Fibroblast of skin of scalp (primary cell): ENCODE data around the gene PIK3R6.
"Not testable (repeated sequence)": the region's sequence is repeated elsewhere in the genome, so short reads cannot be mapped to it uniquely, and the experiment has no call there.

Experiments
- DNase-seq: peaks from one replicate; pipeline ENCODE4 v3.0.0-alpha.2; 2013

PIK3R6 gene

DNA sequence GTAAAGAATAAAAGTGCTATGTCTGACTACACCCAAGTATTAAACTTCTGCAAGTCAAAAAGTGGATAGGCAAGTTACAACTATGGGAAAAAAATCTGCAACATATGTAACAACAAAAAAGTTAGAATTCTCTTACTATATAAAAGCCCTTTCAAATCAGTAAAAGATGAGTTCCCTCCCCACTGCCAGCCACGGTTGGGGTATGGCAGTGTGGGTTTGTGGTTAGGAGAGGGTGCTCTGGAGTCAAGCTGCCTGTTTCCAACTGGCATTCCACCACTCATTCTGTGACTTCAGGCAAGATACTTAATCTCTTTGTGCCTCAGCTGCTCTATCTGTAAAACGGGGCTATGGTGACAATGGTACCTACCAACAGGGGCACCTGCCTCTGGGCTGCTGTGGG lies 41.7 kb downstream of the PIK3R6 start:
- DNase-seq, result no peak

DNA sequence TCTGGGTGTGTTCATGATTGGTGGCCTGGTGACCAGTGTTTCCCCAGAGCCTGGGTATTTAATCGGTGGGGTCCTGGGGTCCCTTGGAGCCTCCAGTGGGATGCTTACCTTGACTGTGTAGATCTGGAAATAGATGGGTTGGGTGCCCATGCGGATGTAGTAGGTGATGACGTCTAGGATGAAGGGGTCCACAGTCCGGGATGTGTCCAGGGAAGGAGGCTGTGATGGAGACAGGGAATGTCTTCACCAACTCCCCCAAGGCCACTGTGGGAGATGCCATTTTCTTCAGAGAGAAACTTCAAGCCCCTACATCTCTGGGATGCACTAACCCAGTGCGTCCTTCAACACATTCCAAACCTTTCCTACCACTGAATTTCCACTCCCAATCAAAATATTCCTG lies 44.2 kb downstream of the PIK3R6 start:
- no peak for DNase-seq

DNA sequence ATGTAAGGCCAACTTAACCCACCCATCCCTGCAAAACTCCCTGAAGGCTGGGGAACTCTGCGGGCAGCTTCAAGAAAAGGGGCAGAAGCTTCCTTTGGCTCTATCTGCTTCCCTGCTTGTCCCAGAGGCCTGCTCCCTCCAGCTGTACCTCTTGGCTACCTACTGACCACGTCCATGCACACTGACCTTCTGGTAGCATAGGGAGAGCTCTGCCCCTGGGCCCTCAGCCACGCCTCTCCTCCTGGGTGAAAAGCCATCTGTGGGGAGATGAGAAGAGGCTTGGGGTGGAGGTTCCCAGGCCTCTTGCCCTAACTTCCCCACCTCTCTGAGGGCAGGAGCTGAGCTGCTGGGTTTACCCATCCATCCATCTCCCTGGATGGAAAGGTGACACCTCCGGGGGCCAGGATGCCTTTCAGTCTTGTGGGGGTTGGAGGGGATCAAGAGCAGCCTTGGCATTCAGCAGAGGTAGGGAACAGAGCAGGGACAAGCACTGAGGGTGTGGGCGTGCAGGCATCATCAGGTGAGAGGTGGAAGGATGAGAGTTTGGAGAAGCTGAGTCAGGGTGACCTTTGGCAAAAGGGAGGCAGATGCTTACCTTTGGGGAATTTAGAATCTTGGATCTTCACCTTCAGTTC lies 45.0 kb downstream of the PIK3R6 start:
- DNase-seq, result no peak

DNA sequence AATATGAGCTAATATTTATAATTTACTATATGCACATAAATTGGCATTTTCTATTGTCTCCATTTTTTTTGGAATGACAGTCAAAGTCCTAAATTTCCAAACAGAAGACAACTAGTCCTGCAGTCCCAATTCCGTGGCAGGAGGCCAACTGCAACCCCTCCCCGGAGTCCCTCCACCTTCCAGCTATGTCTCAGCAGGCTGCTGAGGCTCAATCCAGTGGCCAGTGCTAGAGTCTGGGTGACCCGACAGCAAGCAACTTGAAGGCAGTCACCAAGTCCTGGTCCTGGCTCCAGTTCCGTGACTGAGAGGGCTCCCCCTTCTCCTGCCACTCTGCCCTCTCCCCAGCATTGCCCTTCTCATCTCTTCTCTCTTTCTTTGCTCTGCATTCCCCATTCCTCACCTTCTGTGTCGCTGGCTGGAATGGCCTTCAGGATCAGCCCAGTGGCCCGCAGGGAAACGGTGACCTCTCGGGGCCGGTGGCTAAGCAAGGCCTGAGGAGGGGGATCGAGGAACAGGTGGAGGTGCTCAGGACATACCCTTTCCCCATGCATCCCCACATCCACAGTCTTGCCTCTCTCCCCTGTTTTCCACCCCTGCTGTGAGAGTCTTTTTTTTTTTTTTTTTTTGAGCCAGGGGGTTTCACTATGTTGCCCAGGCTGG lies 45.9 kb downstream of the PIK3R6 start:
- no peak for DNase-seq

DNA sequence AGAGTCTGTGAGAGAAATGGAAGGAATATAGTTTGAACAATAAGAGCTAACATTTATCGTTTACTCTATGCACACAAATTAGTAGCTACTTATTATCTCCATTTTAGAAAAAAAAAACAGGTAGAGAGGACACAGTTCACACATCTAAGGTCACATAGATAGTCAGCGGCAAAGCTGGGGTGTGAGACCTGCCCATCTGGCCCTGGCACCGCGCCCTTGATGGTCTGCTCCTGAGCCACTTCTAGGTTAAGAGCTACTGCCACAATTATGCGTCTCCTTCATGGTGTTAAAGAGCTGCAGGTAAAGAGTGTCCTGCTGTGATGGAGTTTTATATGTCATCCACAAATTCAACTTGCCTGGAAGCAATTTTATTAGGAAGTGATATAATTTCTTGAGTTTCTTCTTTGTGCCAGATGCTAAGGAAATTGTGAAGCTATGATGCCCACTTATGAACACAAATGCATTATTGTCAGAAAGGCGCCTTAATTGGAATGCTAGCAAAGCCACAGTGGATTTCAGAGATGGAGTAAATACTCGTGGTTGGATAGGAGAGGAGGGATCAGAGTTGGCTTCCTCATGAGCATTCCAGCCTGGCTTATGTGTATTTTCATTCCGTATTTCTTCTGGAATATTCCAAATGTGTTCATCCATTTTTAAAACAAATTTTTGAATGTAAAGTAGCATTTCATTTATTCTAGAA lies 47.0 kb downstream of the PIK3R6 start:
- DNase-seq, result no peak

DNA sequence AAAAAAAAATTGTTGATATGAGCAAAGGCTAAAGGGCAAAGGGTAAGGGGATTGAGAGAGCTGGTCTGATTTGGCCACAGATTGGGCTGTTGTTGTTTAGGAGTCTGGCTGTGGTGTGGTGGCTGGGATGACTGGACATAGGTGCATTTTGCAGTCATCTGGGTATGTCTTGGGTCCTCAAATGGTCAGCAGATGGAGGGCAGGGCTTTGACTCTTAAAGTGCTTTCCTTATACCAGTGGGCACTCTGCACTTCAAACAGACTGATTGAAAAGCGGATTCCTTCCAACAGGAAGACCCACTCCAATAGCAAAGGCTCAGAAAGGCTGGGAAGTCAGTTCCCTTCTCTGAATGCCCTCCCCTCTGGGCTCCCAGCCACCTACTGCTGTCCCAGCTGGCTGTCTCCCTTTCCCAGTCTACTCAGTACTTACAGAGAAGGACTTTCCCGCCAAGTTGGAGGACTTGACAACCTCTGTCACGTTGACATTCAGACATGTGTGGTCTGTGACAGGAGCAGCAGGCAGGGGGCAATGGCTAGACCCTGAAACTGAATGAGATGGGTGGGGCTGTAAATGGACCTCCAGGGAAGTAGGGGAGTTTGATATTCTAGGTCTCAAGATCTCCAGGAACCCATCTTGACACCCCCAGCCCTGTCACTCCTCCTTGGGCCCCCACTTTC lies 48.7 kb downstream of the PIK3R6 start:
- no peak for DNase-seq

DNA sequence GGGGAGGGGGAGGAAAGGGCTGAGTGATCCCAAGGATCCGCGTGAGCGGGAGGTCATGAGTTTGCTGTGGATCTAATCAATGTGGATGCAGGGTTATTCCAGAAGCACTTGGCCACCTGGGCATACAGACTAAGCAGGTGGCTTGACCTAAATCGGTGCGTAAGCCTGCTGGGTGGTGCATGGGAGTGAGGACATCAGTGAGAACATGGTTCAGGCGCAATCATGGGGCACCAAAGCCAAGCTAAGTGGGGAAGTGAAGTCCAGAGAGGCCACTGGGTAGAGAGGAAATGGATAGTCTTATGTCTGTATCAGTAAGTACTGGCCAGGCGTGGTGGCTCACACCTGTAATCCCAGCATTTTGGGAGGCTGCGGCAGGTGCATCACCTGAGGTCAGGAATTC lies 49.4 kb downstream of the PIK3R6 start:
- no peak for DNase-seq

DNA sequence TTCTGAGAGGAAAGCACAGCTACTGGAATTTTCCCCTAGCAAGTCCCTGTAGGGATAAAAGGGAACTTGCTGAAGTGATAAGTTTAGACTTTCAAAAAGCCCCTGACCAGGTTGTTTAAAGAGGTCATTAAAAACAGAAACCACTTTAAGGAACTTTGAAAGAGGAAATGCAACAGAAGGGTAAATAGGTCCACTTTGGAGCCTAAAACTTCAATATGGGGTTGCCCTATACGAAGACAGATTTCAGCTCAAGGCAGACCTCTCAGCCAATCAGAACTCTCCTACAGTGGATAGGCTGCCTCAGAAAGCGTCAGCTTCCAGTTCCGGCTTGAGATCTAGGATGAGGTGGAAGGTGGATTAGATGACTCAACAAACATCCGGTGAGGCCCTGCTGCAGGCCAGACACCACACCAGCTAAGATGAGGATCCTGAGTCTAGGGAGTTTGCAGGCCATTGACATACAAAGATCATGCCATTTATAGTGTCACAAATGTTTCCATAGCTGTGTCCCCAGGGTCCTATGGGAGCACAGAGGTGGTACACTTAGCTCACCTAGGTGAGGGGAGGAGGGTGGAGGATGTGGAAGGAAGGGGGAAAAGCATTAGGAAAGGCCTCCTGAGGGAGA lies 60.4 kb downstream of the PIK3R6 start:
- DNase-seq, result no peak

DNA sequence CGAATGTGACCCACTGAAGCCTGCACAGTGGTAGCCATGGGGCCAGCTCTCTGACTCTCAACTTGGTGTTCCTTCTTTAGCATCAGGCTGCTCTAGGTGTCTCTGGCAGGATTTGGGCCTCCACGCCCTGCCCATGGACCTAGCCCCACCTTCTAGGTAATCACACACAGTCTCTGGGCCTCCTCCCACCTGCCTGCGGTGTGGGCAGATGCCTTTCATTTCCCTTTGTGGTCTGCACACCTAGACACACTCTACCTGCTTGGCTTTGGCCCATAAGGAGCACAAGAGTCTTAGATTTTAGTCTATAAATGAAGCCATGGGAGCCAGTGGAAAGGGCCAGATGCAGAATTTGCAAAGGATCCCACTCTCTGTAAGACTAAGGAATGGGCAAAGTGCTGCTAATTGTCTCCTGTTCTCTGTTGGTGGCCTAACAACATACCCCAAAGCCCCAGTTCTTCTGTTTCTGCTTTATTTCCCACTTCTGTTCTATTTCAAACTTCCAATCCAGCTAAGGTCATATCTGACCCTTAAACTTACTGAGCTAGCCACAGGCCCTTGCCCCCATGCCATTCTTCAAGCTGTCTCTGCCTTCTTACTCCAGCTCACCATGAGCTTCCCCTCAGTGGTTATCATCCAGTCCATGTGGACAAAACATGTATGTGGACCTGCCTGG lies 61.1 kb downstream of the PIK3R6 start:
- no peak for DNase-seq

DNA sequence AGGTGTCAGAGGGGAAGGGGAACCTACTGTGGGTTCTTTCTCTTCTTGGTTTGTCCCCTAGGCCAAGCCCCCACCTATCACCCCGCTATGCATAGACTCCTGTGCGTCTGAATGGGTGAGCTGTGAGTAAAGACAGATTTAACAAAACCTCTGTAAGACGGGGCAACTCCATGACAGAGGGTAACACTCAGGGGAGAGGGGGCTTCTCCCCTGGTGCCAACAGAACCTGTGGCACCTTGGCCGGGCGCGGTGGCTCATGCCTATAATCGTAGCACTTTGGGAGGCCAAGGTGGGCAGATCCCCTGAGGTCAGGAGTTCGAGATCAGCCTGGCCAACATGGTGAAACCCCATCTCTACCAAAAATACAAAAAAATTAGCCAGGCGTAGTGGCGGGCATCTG lies 62.1 kb downstream of the PIK3R6 start:
- DNase-seq, result not testable (repeated sequence)

DNA sequence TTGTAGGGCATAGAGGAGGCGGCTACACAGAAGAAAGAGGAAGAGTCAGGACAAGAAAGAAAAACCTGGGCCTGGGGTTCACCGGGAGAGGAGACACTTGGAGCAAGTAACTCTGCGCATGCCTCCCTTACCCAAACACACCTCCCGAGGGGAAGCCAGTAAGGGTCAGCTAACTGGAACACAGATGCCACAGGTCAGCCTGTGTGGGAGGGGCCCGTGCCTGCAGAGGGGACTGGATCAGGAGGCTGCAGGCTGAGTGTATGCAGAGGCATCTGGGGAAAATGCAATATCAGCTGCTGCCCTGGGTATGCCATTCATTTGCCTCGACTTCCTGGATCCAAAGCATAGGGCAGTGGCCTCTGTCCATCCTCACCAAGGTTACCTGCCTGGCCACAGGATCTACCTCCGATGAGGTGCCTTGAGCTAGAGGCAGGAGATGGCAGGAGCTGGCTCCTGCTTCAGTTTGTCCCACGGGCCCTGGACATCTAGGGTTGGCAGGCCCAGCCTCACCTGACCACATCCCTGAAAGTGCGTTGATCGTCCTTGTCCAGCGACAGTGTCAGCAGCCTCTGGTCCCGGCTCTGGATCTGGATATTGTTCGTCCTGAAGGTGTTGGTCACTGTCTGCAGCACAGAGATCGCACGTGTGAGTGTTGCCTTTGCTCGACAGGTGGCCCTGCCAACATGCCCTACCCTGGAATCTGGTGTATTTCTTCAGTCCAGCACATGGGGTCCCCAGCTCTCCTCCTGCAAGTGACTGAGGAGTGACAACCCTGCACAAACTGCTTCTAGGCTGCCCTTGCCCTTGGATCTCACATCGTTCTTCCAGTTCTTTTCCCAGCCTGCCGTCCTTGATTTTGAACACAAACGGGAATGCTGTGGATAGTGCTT lies 63.7 kb downstream of the PIK3R6 start:
- DNase-seq, result no peak

DNA sequence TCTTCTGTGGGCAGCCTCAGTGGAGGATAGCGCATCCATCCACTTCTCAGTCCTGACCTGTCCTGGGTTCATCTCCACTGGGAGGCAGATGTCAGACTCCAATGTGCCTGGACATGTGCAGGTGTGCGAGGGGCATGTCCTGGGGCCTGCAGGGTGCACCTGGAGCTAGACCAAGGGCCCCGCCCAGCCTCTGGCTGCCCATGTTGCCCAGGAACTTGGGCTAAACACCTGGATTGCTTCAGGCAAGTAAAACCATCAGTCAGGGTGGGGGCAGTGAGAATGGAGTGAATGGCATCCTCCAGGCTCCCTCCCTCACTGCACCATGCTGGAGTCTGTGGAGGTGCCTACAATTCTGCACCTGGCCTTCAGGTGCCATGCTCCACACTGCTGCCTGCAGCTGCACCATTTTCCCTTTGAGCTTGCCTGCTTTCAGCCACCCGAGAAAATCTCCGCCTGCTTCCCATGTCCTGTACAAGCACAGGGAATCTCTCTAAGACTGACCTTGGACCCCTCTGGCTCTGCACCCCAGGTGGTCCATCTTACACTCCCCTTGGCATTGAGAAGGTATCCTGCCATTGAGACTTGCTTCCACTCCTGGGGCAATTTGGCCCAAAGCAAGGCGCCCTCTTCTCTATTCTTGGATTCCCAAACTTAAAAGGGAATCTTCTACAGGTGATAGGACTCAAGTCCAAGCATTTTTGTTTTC lies 66.2 kb downstream of the PIK3R6 start:
- DNase-seq, result no peak

DNA sequence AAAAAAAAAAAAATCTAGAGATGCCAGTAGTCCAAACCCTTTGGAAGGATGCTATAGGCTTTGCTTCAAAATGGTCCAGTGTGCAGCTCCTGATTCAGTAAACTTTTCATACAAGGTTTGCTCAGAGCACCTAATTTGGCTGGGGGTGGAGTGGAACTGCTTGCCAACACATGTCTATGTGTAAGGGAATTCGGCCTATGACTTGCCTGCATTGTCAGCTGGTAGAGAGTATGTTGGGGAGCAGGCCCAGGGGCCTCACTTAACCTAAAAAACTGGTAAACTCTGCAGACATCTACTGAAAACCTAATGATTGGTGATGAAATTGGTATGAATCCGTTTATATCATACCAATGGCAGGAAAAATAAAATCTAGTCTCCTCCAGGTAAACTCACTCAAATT lies 66.8 kb downstream of the PIK3R6 start:
- no peak for DNase-seq

DNA sequence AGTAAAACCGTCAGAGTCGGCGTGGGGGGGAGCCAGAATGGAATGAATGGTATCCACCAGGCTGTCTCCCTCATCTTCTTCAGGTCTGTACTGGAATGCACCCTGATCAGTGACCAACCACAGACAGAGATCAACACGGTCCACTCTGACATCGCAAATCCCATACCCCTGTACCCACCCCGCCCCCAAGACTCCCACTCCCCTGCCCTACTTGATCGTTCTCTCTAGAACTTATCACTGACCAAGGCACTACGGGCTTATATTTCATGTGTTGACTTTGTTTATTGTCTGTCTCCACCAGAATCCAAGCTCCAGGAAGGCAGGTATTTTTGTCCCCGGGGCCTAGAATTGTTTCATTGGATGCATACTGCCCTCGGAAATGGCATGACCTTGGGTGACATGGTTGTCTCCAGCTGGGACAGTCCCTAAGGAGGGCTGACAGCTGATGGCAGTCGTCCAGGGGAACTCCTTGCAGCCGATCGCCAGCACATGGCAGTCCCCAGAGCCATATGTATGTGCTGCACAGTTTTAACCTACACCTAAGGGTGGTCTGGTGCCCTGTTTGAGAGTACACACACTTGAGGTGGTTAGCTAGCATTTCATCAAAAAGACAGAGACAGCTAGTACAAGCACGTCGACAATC lies 67.8 kb downstream of the PIK3R6 start:
- peak; percentile 23 for DNase-seq

DNA sequence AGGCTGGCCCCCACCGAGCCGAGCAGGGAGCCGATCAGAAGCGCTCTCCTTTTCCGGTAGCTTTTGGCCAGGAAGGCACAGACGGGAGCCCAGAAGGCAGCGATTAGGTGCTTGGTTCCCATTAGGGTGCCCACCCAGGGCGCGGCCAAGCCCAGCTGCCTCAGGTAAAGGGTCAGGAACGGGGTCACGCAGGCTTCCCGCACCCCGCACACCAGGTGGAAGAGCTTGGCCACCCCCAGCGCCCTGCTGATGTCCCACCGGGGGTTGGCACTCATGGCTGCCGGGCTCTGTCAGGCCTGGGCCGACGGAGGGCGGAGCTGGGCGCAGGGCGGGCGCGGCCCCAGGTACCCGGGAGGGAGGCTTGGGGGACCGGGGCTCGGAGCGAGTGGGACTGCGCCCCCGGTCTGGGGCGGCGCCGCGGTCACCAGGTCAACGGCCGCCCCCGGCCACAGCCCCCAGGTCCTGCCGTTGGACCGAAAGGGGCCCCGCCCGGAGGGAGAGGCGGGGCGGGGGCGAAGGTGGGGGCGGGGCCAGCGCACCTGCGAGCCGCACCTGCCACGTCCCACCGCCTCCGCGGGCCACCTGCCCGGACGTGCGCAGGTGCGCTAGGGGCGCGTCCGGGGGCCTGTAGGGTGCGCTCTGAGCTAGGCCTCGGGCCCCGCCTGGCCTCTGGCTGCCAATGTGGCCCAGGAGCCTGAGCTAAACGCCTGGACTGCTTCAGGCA lies 68.5 kb downstream of the PIK3R6 start, which contains the start of gene MFSD6L:
Gene MFSD6L (minus strand): TSS at position 520 of the 724 bp plus-strand sequence. CDS start 245 bp downstream, at position 275.
- no peak for DNase-seq

DNA sequence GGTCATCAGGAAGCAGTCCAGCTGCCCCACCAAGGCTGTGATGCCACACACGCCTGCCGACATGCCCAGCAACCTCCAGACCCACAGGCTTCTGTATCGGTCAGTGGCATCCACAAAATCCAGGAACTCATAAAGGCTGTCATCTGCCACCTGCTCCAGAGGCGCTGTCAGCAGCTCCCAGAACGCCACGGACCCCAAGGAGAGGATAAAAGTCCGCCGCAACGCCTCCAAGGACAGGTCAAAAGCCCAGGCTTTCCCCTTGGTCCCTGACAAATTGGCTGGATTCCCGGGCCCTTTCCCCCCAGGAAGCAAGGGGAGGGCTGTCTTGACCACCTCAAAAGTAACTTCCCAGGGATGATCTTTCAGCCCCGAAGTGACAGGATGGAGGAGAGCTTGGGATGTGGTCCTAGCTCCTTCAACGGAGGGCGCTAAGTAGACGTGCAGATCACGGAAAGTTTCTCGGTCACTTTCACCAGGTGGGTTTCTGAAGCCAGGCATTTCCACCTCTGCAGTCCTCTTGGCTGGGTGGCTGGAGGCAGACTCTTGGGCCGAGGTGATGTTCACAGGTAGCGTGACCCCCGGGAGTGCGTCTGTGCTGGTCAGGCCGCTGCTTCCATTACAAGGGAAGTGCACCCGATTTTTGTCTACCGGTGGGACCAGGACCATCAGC lies 69.2 kb downstream of the PIK3R6 start:
- no peak for DNase-seq

DNA sequence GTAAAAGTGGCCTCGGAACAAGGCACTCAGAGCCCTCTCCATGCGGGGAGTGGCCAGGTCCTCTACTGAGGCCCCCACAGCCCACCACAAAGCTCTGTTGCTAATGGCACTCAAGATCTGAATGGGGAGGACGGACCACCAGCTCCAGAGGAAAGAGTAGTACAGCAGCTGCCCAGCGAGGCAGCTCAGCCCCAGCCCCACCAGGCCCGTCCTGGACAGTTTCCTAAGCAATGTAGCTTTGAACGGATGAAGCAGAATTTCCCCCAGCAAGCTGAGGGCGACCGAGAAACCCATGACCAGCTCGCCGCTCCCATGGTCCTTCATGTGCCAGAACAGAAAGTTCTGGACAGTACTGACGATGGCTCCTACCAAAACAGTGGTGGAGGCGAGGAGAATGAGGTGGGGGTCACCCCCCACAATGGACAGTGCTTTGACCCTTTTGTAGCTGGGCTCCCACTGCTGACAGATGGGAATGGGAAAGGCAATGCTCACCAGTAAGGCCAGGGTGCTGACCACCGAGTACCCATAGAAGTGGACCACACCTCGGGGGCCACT lies 69.8 kb downstream of the PIK3R6 start:
- no peak for DNase-seq

DNA sequence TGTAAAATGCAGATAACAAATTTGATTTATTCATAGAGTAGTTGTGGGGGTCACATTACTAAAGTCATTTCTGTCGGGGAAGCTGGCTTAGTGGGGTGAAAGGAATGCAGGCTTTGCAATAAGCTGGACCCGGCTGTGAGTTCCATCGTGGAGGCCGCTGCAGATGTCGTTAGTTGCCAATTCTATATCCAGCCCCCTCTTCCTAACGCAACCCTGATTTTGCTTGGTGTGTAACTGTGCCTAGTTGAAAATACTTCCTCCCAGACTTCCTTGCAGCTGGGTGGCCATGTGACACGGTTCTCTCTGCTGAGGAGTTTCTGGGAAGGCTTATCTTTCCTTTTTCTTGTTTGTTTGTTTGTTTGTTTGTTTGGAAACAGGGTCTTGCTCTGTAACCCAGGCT lies 72.8 kb downstream of the PIK3R6 start:
- no peak for DNase-seq
